ENCODE data around the gene CCDC167. TPM values are rescaled to one million over a fixed set of nuclear protein-coding genes. Genes with fewer than 3 reads are reported as not detected.

The CCDC167 gene
- polyA plus RNA-seq, 1 donor from 2014 or later = 207 TPM

DNA sequence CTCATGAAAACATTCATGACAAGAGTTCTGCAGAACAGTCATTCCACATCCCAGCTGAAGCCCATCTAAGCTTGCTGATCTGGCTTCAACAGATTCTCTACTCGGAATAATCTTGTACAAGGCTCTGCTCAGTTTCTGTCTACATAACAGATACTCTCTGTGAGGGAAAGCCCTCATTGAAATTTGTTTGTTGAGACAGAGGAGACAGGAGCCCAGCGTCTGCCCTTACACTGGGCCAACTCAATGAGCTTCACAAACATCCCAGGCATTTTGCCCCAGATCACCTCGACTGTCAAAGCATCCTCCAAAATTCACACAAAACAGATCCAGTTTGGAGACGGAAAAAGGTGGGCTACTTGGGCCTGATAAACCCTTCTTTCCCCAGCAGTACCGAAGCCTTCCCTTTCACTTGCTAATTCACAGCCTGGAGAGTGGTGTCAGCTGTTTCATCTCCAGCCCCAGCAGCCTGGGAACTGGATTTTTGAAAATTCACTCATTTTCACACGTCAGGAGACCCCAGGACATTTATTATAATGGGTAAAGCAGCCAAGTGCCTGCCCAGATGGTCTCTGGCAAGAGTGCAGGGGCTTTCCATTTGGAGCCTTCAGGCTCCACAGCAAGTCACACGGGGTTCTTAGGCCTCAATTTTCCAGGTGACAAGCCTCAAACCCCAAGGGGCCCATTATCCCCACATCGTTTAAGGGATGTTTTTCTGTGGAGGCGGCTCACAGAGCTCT, 7.3 kb downstream of the CCDC167 start:
- Histone ChIP-seq H3F3A (ENCODE audit: insufficient read depth, low read length, poor library complexity, severe bottlenecking) (no peaks in the 10 kb centered on the region), H3K9ac (ENCODE audit: low read length) (peak overlapping the region; percentile 13), H3K4me2 (ENCODE audit: low read length) (no peak overlapping the region), H3K27me3 (ENCODE audit: insufficient read depth, low read depth, low read length) (no peaks in the 10 kb centered on the region), H3K9me2 (ENCODE audit: insufficient read depth, low read length) (no peaks in the 10 kb centered on the region), H4K20me1 (ENCODE audit: insufficient read depth) (no peaks in the 10 kb centered on the region), H3K36me3 (ENCODE audit: insufficient read depth, low read length) (no peaks in the 10 kb centered on the region), H3K9me3 (ENCODE audit: low read length) (no peaks in the 10 kb centered on the region), H3K79me2 (replicated peaks; ENCODE audit: insufficient read depth, low read length) (peaks cover 16% of the 10 kb centered on the region), H2AFZ (ENCODE audit: low read depth, low read length) (no peak overlapping the region), H3K4me3 (ENCODE audit: low read length) (peak overlapping the region; percentile 9), H3K27ac (ENCODE audit: low read length) (peak overlapping the region; percentile 45)
- TF ChIP-seq SMC3 (conservative IDR thresholded peaks at IDR 0.05; ENCODE audit: poor library complexity) = peak; percentile 13
- TF ChIP-seq, protein P1, sequence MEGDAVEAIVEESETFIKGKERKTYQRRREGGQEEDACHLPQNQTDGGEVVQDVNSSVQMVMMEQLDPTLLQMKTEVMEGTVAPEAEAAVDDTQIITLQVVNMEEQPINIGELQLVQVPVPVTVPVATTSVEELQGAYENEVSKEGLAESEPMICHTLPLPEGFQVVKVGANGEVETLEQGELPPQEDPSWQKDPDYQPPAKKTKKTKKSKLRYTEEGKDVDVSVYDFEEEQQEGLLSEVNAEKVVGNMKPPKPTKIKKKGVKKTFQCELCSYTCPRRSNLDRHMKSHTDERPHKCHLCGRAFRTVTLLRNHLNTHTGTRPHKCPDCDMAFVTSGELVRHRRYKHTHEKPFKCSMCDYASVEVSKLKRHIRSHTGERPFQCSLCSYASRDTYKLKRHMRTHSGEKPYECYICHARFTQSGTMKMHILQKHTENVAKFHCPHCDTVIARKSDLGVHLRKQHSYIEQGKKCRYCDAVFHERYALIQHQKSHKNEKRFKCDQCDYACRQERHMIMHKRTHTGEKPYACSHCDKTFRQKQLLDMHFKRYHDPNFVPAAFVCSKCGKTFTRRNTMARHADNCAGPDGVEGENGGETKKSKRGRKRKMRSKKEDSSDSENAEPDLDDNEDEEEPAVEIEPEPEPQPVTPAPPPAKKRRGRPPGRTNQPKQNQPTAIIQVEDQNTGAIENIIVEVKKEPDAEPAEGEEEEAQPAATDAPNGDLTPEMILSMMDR (IDR thresholded peaks at IDR 0.05; ENCODE audit: poor library complexity, severe bottlenecking) = no peak
- TF ChIP-seq EZH2 (IDR thresholded peaks at IDR 0.05; ENCODE audit: borderline replicate concordance, insufficient read depth, low read length, poor library complexity, severe bottlenecking) = no peak
- TF ChIP-seq POLR2AphosphoS5 (IDR thresholded peaks at IDR 0.05) = no peak
- TF ChIP-seq TAF1 (IDR thresholded peaks at IDR 0.05; ENCODE audit: low read depth) = no peak
- TF ChIP-seq, protein P2, sequence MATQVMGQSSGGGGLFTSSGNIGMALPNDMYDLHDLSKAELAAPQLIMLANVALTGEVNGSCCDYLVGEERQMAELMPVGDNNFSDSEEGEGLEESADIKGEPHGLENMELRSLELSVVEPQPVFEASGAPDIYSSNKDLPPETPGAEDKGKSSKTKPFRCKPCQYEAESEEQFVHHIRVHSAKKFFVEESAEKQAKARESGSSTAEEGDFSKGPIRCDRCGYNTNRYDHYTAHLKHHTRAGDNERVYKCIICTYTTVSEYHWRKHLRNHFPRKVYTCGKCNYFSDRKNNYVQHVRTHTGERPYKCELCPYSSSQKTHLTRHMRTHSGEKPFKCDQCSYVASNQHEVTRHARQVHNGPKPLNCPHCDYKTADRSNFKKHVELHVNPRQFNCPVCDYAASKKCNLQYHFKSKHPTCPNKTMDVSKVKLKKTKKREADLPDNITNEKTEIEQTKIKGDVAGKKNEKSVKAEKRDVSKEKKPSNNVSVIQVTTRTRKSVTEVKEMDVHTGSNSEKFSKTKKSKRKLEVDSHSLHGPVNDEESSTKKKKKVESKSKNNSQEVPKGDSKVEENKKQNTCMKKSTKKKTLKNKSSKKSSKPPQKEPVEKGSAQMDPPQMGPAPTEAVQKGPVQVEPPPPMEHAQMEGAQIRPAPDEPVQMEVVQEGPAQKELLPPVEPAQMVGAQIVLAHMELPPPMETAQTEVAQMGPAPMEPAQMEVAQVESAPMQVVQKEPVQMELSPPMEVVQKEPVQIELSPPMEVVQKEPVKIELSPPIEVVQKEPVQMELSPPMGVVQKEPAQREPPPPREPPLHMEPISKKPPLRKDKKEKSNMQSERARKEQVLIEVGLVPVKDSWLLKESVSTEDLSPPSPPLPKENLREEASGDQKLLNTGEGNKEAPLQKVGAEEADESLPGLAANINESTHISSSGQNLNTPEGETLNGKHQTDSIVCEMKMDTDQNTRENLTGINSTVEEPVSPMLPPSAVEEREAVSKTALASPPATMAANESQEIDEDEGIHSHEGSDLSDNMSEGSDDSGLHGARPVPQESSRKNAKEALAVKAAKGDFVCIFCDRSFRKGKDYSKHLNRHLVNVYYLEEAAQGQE (IDR thresholded peaks at IDR 0.05; ENCODE audit: borderline replicate concordance) = no peak
- TF ChIP-seq EP300 (conservative IDR thresholded peaks at IDR 0.05; ENCODE audit: poor library complexity, severe bottlenecking) = no peak

DNA sequence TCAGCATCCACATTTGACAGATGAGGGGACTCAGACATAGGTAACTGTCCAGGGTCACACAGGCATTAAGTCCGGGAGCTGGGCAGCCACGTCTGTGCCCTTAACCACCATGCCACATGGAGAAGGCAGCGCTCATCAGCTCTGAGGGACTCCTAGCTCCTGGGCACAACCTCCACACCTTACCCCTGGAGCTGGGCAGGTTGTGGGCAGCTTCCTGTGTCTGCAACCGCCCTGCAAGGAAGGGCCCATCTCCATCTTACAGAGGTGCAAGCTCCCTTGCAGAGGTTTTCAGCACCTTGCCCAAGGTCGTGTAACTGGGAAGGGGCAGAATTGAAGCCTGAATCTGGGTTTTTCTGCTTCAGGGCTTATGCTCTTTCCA, 7.9 kb downstream of the CCDC167 start:
- H3K79me2 ChIP-seq (replicated peaks; ENCODE audit: insufficient read depth, low read length) = peaks cover 16% of the 10 kb centered on the region
- no peaks in the 10 kb centered on the region for H4K20me1 ChIP-seq (ENCODE audit: insufficient read depth)
- H3K4me2 ChIP-seq (ENCODE audit: low read length) = no peak overlapping the region
- no peaks in the 10 kb centered on the region for H3K9me3 ChIP-seq (ENCODE audit: low read length)
- no peaks in the 10 kb centered on the region for H3K9me2 ChIP-seq (ENCODE audit: insufficient read depth, low read length)
- no peak overlapping the region for H3K4me3 ChIP-seq (ENCODE audit: low read length)
- H3K36me3 ChIP-seq (ENCODE audit: insufficient read depth, low read length) = no peaks in the 10 kb centered on the region
- H3K27me3 ChIP-seq (ENCODE audit: insufficient read depth, low read depth, low read length) = no peaks in the 10 kb centered on the region
- H2AFZ ChIP-seq (ENCODE audit: low read depth, low read length) = no peak overlapping the region
- no peaks in the 10 kb centered on the region for H3F3A ChIP-seq (ENCODE audit: insufficient read depth, low read length, poor library complexity, severe bottlenecking)
- H3K9ac ChIP-seq (ENCODE audit: low read length) = no peak overlapping the region
- TF ChIP-seq TAF1 (IDR thresholded peaks at IDR 0.05; ENCODE audit: low read depth) = no peak
- TF ChIP-seq EP300 (conservative IDR thresholded peaks at IDR 0.05; ENCODE audit: poor library complexity, severe bottlenecking) = no peak
- no peak for TF ChIP-seq MXI1 (conservative IDR thresholded peaks at IDR 0.05; ENCODE audit: poor library complexity, severe bottlenecking)
- TF ChIP-seq, protein P1 (IDR thresholded peaks at IDR 0.05; ENCODE audit: poor library complexity, severe bottlenecking) = no peak
- no peak for TF ChIP-seq EZH2 (IDR thresholded peaks at IDR 0.05; ENCODE audit: borderline replicate concordance, insufficient read depth, low read length, poor library complexity, severe bottlenecking)
- TF ChIP-seq SMC3 (conservative IDR thresholded peaks at IDR 0.05; ENCODE audit: poor library complexity) = no peak
- TF ChIP-seq, protein P2 (IDR thresholded peaks at IDR 0.05; ENCODE audit: borderline replicate concordance) = no peak
- TF ChIP-seq POLR2AphosphoS5 (IDR thresholded peaks at IDR 0.05) = no peak
- TF ChIP-seq RAD21 (conservative IDR thresholded peaks at IDR 0.05) = no peak
- no peak overlapping the region for H3K27ac ChIP-seq (ENCODE audit: low read length)

Data from neural cell (in vitro differentiated cells).